SU-DHL-6 (cell line): ENCODE data around the gene AP1S3.

Experiments
- H2AFZ ChIP-seq: fragments of 200-600 bp; sonication (generic); 2 replicates; pipeline ENCODE4 v1.6.1; 2014; ENCODE audit warnings: low read depth, mild to moderate bottlenecking, moderate library complexity, mixed read lengths, antibody characterized with exemption, low read length; ENCODE audit not compliant: severe bottlenecking
- H3F3A ChIP-seq: fragments of 200-600 bp; shearing (Covaris generic); 2 replicates; pipeline ENCODE4 v1.6.0; 2016; ENCODE audit warnings: antibody characterized with exemption, mild to moderate bottlenecking; ENCODE audit not compliant: insufficient read depth
- H3K27ac ChIP-seq: fragments of 200-600 bp; sonication (generic); 2 replicates; pipeline ENCODE4 v1.5.1; 2016; ENCODE audit warnings: low read depth, mild to moderate bottlenecking, low read length, moderate library complexity, mixed read lengths
- H3K27me3 ChIP-seq: fragments of 200-600 bp; sonication (generic), shearing (Covaris generic); 2 replicates; pipeline ENCODE4 v1.6.0; 2014; ENCODE audit warnings: mild to moderate bottlenecking, low read length
- H3K36me3 ChIP-seq: fragments of 200-600 bp; sonication (generic); 2 replicates; pipeline ENCODE4 v1.6.1; 2014; ENCODE audit warnings: mild to moderate bottlenecking, low read length, mixed read lengths
- H3K4me2 ChIP-seq: fragments of 300-600, 200-600 bp; shearing (Covaris generic), sonication (generic); 2 replicates; pipeline ENCODE4 v1.6.0; 2014; ENCODE audit warnings: low read length, low read depth, mild to moderate bottlenecking; ENCODE audit not compliant: poor library complexity, severe bottlenecking
- H3K4me3 ChIP-seq: fragments of 200-600 bp; sonication (generic); 2 replicates; pipeline ENCODE4 v1.5.1; 2014; ENCODE audit warnings: antibody characterized with exemption, low read length, mild to moderate bottlenecking, mixed read lengths; ENCODE audit not compliant: insufficient read depth, poor library complexity, severe bottlenecking
- H3K79me2 ChIP-seq: fragments of 200-600 bp; sonication (generic); 2 replicates; pipeline ENCODE4 v1.6.1; 2014; ENCODE audit warnings: mild to moderate bottlenecking, low read length, moderate library complexity; ENCODE audit not compliant: insufficient read depth
- H3K9ac ChIP-seq: fragments of 200-600 bp; sonication (generic); 2 replicates; pipeline ENCODE4 v1.7.0; 2014; ENCODE audit warnings: mild to moderate bottlenecking, low read length
- H3K9me2 ChIP-seq: fragments of 200-600 bp; sonication (generic); replicated peaks from 2 replicates; pipeline ENCODE4 v1.6.1; 2014; ENCODE audit warnings: low read length; ENCODE audit not compliant: insufficient read depth
- H3K9me3 ChIP-seq: fragments of 200-600 bp; sonication (generic); 2 replicates; pipeline ENCODE4 v1.6.1; 2014; ENCODE audit warnings: low read length, mixed read lengths; ENCODE audit not compliant: insufficient read depth
- H4K20me1 ChIP-seq: fragments of 200-600 bp; sonication (generic); 2 replicates; pipeline ENCODE4 v1.6.1; 2014; ENCODE audit warnings: low read depth, mild to moderate bottlenecking, antibody characterized with exemption, low read length, moderate library complexity, mixed read lengths
- EZH2phosphoT487 ChIP-seq: fragments of 200-600 bp; sonication (generic), shearing (Covaris generic); conservative IDR thresholded peaks from 2 replicates; pipeline ENCODE4 v1.6.1; 2018; ENCODE audit warnings: mild to moderate bottlenecking, antibody characterized with exemption, low read length, moderate library complexity, mixed read lengths
- TF ChIP-seq, protein P1 (sequence below): fragments of 200-600 bp; sonication (generic); IDR thresholded peaks from one replicate; pipeline ENCODE4 v1.5.1; 2017; ENCODE audit warnings: antibody characterized with exemption, mild to moderate bottlenecking, low read length, moderate library complexity; ENCODE audit not compliant: insufficient read depth, poor library complexity, severe bottlenecking

AP1S3 gene

DNA sequence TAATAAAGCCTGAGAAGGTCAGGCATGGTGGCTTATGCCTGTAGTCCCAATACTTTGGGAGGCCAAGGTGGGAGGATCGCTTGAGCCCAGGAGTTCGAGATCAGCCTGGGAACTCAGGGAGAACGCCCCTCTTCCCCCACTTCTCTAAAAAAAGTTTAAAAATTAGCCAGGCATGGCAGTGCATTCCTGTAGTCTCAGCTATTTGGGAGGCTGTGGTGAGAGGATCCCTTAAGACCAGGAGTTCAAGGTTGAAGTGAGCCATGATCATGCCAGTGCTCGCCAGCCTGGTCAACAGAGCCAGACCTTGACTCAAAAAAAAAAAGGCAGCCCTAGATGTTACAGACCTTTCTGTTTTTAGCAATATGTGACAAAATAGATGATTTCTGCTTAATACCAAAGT, 83.4 kb downstream of the AP1S3 start:
- Histone ChIP-seq H3K9me2 (no peaks in the 10 kb centered on the region), H3K79me2 (no peaks in the 10 kb centered on the region), H4K20me1 (no peaks in the 10 kb centered on the region), H3K9ac (no peak overlapping the region), H3K27ac (no peak overlapping the region), H3K4me3 (no peak overlapping the region), H3F3A (no peaks in the 10 kb centered on the region), H3K36me3 (no peaks in the 10 kb centered on the region), H3K9me3 (no peaks in the 10 kb centered on the region), H2AFZ (no peak overlapping the region), H3K27me3 (no peaks in the 10 kb centered on the region), H3K4me2 (no peak overlapping the region)
- no peak for TF ChIP-seq EZH2phosphoT487
- TF ChIP-seq, protein P1, sequence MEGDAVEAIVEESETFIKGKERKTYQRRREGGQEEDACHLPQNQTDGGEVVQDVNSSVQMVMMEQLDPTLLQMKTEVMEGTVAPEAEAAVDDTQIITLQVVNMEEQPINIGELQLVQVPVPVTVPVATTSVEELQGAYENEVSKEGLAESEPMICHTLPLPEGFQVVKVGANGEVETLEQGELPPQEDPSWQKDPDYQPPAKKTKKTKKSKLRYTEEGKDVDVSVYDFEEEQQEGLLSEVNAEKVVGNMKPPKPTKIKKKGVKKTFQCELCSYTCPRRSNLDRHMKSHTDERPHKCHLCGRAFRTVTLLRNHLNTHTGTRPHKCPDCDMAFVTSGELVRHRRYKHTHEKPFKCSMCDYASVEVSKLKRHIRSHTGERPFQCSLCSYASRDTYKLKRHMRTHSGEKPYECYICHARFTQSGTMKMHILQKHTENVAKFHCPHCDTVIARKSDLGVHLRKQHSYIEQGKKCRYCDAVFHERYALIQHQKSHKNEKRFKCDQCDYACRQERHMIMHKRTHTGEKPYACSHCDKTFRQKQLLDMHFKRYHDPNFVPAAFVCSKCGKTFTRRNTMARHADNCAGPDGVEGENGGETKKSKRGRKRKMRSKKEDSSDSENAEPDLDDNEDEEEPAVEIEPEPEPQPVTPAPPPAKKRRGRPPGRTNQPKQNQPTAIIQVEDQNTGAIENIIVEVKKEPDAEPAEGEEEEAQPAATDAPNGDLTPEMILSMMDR = no peak

GRCh38 chr2:223751012-223751411, 86.4 kb downstream of the AP1S3 start:
- H2AFZ ChIP-seq = no peak overlapping the region
- H3K9me2 ChIP-seq = no peaks in the 10 kb centered on the region
- no peaks in the 10 kb centered on the region for H3K27me3 ChIP-seq
- no peak overlapping the region for H3K4me2 ChIP-seq
- no peaks in the 10 kb centered on the region for H4K20me1 ChIP-seq
- no peak overlapping the region for H3K27ac ChIP-seq
- no peaks in the 10 kb centered on the region for H3K36me3 ChIP-seq
- H3K9me3 ChIP-seq = no peaks in the 10 kb centered on the region
- H3K9ac ChIP-seq = no peak overlapping the region
- H3K79me2 ChIP-seq = no peaks in the 10 kb centered on the region
- no peaks in the 10 kb centered on the region for H3F3A ChIP-seq
- TF ChIP-seq, protein P1 = no peak
- no peak for TF ChIP-seq EZH2phosphoT487
- H3K4me3 ChIP-seq = no peak overlapping the region

DNA sequence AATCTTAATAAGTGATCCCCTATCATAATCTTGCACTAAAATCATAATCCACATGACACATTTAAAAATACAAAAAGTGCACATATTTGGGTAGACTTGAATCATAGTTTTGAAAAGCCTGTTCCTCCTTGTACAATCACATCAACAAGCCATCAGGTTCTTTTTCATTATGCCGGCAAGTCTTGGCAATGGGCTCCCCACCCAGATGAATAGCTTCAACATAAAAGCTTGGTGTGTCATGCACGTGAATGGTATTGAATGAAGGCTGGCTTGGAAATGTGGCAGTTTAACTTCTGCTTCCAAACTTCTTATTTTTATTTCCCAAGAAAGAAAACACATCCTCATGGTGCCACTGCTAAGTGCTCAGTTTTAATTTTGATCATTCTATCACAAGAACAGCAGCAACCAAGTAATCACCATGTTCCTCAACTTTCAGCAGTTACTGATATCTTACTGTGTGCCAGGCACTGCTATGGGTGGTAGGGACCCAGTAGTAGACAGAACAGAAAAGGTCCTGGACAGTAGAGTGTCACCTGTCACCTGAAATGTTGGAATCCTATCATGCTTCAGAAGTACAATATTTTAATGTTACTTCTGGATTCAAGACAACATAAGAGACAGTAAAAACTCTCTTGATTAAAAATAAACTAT, 89.9 kb downstream of the AP1S3 start:
- Histone ChIP-seq H3F3A (no peaks in the 10 kb centered on the region), H2AFZ (no peak overlapping the region), H3K27ac (no peak overlapping the region), H3K4me2 (no peak overlapping the region), H3K9ac (no peak overlapping the region), H3K27me3 (no peaks in the 10 kb centered on the region), H3K9me3 (no peaks in the 10 kb centered on the region), H3K9me2 (no peaks in the 10 kb centered on the region), H4K20me1 (no peaks in the 10 kb centered on the region), H3K36me3 (no peaks in the 10 kb centered on the region), H3K79me2 (no peaks in the 10 kb centered on the region), H3K4me3 (no peak overlapping the region)
- TF ChIP-seq, protein P1 = no peak
- TF ChIP-seq EZH2phosphoT487 = no peak
